Measurements from ENCODE around the gene FILIP1L. TPM values are rescaled to one million over a fixed set of nuclear protein-coding genes. Genes with fewer than 3 reads are reported as not detected.

The FILIP1L gene
- total RNA-seq, 1 experiment from 2014 or later = 0.17 TPM

DNA sequence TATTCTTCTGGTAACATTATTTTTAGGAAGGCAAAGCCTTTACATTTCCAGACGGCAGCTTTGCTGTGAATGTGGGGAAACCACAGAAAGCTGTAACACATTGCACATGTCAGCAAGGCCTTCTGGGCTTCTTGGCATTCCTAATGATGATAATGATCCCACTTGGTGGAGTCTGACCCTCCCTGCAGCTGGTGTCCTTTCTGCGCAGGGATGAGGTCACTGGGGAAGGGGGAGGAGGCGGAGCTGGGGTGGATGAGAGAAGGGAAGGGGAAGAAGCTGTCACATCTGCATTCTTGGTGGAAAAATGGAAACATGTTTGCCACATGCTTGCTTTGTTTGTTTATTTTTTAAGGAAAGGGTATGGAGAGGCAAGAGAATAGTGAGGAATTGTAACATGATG lies 68.6 kb downstream of the FILIP1L start:
- Histone ChIP-seq H3K9ac (ENCODE audit: low read length) (no peak overlapping the region), H3K9me3 (ENCODE audit: control insufficient read depth in 1 of 2, insufficient read depth in 1 of 2, low read depth in 1 of 2, low read length in 2 of 2) (no peaks in the 10 kb centered on the region), H3K4me3 (replicated peaks in 1 of 2; ENCODE audit: low read depth in 1 of 2, low read length in 2 of 2) (no peak overlapping the region), H3K4me1 (ENCODE audit: control insufficient read depth in 1 of 2, insufficient read depth in 2 of 2, low read length in 2 of 2) (peaks cover 21 to 34% of the 10 kb centered on the region in 2 experiments), H3K27ac (ENCODE audit: low read depth, low read length) (no peak overlapping the region), H3K9me2 (ENCODE audit: insufficient read depth) (no peaks in the 10 kb centered on the region), H3K79me2 (ENCODE audit: insufficient read depth, low read length) (no peaks in the 10 kb centered on the region), H4K20me1 (ENCODE audit: insufficient read depth) (no peaks in the 10 kb centered on the region), H3K36me3 (ENCODE audit: control insufficient read depth in 1 of 2, insufficient read depth in 2 of 2, low read length in 2 of 2) (no peaks in the 10 kb centered on the region), H2AFZ (ENCODE audit: low read depth, low read length, poor library complexity, severe bottlenecking) (no peak overlapping the region), H3K4me2 (ENCODE audit: low read length) (no peak overlapping the region), H3K27me3 (ENCODE audit: insufficient read depth, low read length) (no peaks in the 10 kb centered on the region)
- RAD21 ChIA-PET (ENCODE audit: low non-redundant PET in 1 of 2, low total read pairs in 2 of 2, uncharacterized antibody in 2 of 2, unreplicated experiment in 2 of 2) = no interaction called here
- intact Hi-C loops (cut with micrococcal nuclease) = no loop called here
- DNase-seq (ENCODE audit: low read depth, low spot score) (no peak), ATAC-seq (no peak)
- BruUV-seq (replicated peaks) = no TSS peak
- TF ChIP-seq ELF1 (IDR thresholded peaks at IDR 0.05; ENCODE audit: borderline replicate concordance, low read depth) = no peak
- no peak for TF ChIP-seq TCF7L2 (IDR thresholded peaks at IDR 0.05; ENCODE audit: borderline replicate concordance, extremely low read depth, insufficient read depth, insufficient read length)
- POLR2A ChIA-PET = no interaction called here
- CTCF ChIA-PET = no interaction called here

DNA sequence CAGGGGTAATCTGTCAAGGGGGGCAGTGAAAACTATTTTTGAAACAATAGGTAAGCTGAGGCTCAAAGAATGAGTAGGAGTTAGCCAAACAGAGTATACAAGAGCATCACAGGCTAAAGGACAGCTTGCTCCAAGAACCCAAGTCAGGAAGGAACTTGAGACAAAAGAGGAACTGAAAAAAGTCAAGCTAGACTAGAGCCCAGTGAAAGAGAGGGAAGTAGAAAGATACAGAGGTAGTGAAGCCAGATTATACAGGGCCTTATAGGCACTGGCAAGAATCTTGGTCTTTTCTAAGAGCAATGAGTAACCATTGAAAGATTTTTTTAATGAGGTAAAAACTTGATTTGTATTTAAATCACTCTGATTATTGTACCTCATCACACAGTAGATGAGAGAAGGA lies 69.9 kb downstream of the FILIP1L start:
- Histone ChIP-seq H3K79me2 (ENCODE audit: insufficient read depth, low read length) (no peaks in the 10 kb centered on the region), H3K4me2 (ENCODE audit: low read length) (no peak overlapping the region), H3K4me1 (ENCODE audit: control insufficient read depth in 1 of 2, insufficient read depth in 2 of 2, low read length in 2 of 2) (peaks cover 26 to 38% of the 10 kb centered on the region in 2 experiments), H3K9me2 (ENCODE audit: insufficient read depth) (no peaks in the 10 kb centered on the region), H4K20me1 (ENCODE audit: insufficient read depth) (no peaks in the 10 kb centered on the region), H3K4me3 (replicated peaks in 1 of 2; ENCODE audit: low read depth in 1 of 2, low read length in 2 of 2) (no peak overlapping the region), H2AFZ (ENCODE audit: low read depth, low read length, poor library complexity, severe bottlenecking) (no peak overlapping the region), H3K27me3 (ENCODE audit: insufficient read depth, low read length) (no peaks in the 10 kb centered on the region), H3K9me3 (ENCODE audit: control insufficient read depth in 1 of 2, insufficient read depth in 1 of 2, low read depth in 1 of 2, low read length in 2 of 2) (no peaks in the 10 kb centered on the region), H3K27ac (ENCODE audit: low read depth, low read length) (no peak overlapping the region), H3K9ac (ENCODE audit: low read length) (no peak overlapping the region), H3K36me3 (ENCODE audit: control insufficient read depth in 1 of 2, insufficient read depth in 2 of 2, low read length in 2 of 2) (no peaks in the 10 kb centered on the region)
- no peak for ATAC-seq
- CTCF ChIA-PET = no interaction called here
- no peak for TF ChIP-seq ELF1 (IDR thresholded peaks at IDR 0.05; ENCODE audit: borderline replicate concordance, low read depth)
- no peak for TF ChIP-seq ZNF274 (IDR thresholded peaks at IDR 0.05; ENCODE audit: low read depth, low read length)
- TF ChIP-seq EZH2 (IDR thresholded peaks at IDR 0.05) = no peak
- no peak for TF ChIP-seq TCF7L2 (IDR thresholded peaks at IDR 0.05; ENCODE audit: borderline replicate concordance, extremely low read depth, insufficient read depth, insufficient read length)
- no peak for TF ChIP-seq CBX3 (IDR thresholded peaks at IDR 0.05; ENCODE audit: low read depth)
- no peak for TF ChIP-seq SRF (IDR thresholded peaks at IDR 0.05; ENCODE audit: low read depth)
- TF ChIP-seq POLR2A (IDR thresholded peaks at IDR 0.05; ENCODE audit: borderline replicate concordance, extremely low read depth, insufficient read depth, insufficient read length) = no peak
- TF ChIP-seq JUND (IDR thresholded peaks at IDR 0.05) = no peak
- TF ChIP-seq RAD21 (IDR thresholded peaks at IDR 0.05; ENCODE audit: low read depth) = no peak
- TF ChIP-seq POLR2AphosphoS5 (IDR thresholded peaks at IDR 0.05; ENCODE audit: low read depth, low read length) = no peak
- intact Hi-C loops (cut with micrococcal nuclease) = no loop called here
- no TSS peak for BruUV-seq (replicated peaks)
- POLR2A ChIA-PET = no interaction called here
- DNase-seq (ENCODE audit: low read depth, low spot score) = no peak
- RAD21 ChIA-PET (ENCODE audit: low non-redundant PET in 1 of 2, low total read pairs in 2 of 2, uncharacterized antibody in 2 of 2, unreplicated experiment in 2 of 2) = no interaction called here

All from HCT116 (cell line).